Erythroblast (primary cell): ENCODE results near the gene NRAS.

Experiments used
- GATA1 ChIP-seq: IDR thresholded peaks from 2 replicates; pipeline ENCODE4 v1.6.1; 2011; ENCODE audit warnings: low read depth, mild to moderate bottlenecking, control low read depth, low read length, moderate library complexity
- POLR2A ChIP-seq: IDR thresholded peaks from 2 replicates; pipeline ENCODE4 v1.6.1; 2011; ENCODE audit warnings: mild to moderate bottlenecking, low read length

DNA sequence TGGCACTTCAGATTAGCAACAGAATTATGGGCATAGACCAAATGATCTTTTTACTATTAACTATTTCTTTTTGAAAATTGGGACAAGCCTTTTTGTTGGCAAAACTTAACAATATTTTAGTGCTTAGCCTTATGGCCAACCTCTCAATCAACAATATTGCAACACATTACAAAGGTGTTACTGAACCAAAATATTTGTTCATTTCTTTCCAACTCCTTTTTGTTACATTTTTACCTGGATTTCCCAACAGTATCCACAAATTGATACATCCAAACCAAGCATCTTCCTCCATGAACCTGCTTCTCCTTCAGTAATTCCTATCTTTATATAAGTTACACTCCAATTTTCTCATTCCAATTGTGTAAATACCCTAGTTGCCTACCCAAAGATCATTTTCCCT is 19.8 kb downstream of the NRAS start:
- TF ChIP-seq POLR2A (no peak), GATA1 (no peak)
